HG03575 (cell line): ENCODE data around the gene PSME3.

Experiments
- ATAC-seq: cut with Tn5 transposase; IDR thresholded peaks from one replicate; pipeline ENCODE4 v1.9.1; 2021; ENCODE audit not compliant: unreplicated experiment, insufficient number of reproducible peaks, low FRiP score; ENCODE audit errors: extremely low read depth

PSME3 gene

GRCh38 chr17:42832934-42833766 is at the start of gene PSME3:
Gene PSME3, plus strand, starts transcription at chr17:42833397. Its CDS starts 235 bp downstream, at chr17:42833632.
- no peak for ATAC-seq

GRCh38 chr17:42783791-42784138 is 49.4 kb upstream of the PSME3 start:
- no peak for ATAC-seq

GRCh38 chr17:42784409-42784808 is 48.8 kb upstream of the PSME3 start:
- ATAC-seq = no peak

- ATAC-seq = no peak
Observed at GRCh38 chr17:42784811-42785592, 48.2 kb upstream of the PSME3 start.

DNA sequence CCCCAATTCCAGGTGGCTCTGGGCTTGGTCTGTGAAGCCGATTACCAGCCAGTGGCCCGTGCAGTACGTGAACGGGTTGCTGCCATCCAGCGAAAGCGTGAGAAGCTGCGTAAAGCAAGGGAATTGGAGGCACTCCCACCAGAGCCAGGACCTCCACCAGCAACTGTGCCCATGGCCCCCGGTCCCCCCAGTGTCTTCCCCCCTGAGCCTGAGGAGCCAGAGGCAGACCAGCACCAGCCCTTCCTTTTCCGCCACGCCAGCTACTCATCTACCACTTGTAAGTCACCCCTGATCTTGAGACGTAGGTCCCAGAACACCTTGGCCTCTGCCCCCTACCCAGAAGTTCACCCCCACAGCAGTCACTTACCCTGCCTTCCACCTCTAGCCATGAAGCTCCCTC is 45.9 kb upstream of the PSME3 start:
- no peak for ATAC-seq

DNA sequence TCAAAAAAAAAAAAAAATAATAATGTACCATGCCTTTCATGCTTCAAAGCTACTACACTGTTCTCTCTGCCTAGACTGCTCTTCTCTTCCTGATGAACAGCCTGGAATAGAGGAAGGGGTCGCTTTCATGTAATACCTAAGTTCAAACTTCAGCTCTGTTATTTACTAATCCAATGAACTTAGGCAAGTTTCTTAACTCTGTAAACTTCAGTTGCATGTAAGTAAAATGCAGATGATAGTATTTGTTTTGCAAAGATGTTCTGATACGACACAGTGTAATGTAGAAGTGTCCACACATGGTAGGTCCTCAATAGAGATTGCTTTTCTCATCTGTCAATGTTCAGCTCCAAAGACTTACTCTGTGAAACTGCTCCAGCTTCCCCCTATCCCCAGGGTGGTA is 41.2 kb upstream of the PSME3 start:
- no peak for ATAC-seq

- ATAC-seq = no peak
Observed at GRCh38 chr17:42792545-42792944, 40.7 kb upstream of the PSME3 start.

DNA sequence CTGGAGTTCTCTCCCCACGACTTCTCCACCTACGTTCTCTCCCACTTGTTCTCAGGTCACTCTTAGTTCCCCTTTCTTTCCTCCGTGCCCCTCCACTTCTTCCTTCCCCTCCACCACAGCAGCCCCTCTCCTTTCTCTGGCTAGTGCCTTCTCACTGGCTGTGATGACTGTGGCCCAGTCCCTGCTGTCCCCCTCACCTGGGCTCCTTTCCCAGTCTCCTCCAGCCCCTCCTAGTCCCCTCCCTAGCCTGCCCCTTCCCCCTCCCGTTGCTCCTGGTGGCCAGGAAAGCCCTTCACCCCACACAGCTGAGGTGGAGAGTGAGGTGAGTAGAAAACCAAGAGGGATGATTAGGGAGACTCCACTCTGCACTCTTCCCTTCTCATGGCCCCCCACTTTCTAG is 38.1 kb upstream of the PSME3 start:
- ATAC-seq = no peak

DNA sequence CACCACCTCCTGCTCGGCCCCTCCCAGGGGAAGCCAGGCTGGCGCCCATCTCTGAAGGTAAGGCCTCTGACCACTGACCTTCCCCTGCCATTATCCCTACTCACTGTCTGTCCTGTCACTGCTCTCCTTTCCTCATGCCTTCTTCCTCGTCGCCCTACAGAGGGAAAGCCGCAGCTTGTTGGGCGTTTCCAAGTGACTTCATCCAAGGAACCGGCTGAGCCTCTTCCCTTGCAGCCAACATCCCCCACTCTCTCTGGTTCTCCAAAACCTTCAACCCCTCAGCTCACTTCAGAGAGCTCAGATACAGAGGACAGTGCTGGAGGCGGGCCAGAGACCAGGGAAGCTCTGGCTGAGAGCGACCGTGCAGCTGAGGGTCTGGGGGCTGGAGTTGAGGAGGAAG is 37.7 kb upstream of the PSME3 start:
- no peak for ATAC-seq

- no peak for ATAC-seq
Observed at GRCh38 chr17:42796066-42796758, 37.0 kb upstream of the PSME3 start.

- no peak for ATAC-seq
Observed at GRCh38 chr17:42797067-42798007, 35.9 kb upstream of the PSME3 start.

GRCh38 chr17:42798011-42798382 is 35.2 kb upstream of the PSME3 start:
- ATAC-seq = no peak

GRCh38 chr17:42798383-42799380 is 34.5 kb upstream of the PSME3 start, which contains the start of the genes CNTD1 and COA3:
Gene CNTD1, plus strand, starts transcription at chr17:42798861. Its CDS starts 207 bp downstream, at chr17:42799068.
Gene COA3, minus strand, starts transcription at chr17:42798704. Its CDS starts 23 bp downstream, at chr17:42798681.
- ATAC-seq = no peak

DNA sequence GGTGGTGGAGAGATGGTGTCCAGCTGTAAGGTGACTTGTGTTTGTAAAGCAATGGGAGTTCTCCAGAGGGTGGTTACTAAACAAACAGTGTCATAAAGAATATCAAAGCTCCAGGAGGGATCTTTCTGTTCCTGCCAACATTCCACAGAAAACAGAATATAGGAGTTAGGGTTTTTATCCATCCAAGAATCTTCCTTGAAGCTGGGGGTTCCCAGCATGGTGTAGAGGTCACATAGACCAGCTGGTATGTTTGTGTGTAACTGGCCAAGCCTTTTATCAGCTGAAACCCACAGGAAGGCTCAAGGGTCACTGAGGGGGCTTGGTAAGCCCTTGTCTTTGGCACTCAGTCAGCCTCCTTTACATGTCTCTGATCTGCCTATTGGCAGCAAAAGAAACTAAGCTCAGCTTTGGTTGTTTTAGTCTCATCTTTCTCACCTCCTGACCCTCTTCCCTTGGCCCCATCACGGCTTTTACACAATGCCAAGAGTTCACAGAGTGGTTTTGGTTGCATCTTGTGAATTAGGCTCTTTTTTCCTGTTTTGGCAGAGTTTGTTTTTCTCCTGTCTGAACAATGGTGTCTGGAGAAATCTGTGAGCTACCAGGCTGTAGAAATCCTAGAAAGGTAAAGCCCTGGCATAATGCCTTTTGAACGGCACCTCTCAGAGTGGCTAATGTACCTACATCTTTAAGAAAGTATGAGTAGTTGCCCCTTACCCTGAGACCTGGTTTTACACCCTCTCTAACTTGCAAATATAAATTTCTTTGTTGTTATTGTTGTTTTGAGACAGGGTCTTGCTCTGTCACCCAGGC is 29.9 kb upstream of the PSME3 start:
- no peak for ATAC-seq

- ATAC-seq = no peak
Observed at GRCh38 chr17:42804918-42805367, 28.3 kb upstream of the PSME3 start.

GRCh38 chr17:42806249-42806648 is 26.9 kb upstream of the PSME3 start:
- ATAC-seq = no peak

GRCh38 chr17:42809250-42809649 is 23.9 kb upstream of the PSME3 start:
- no peak for ATAC-seq
